HepG2 (cell line): ENCODE results near the gene MED13L. TPM values are rescaled to one million over a fixed set of nuclear protein-coding genes. Genes with fewer than 3 reads are reported as not detected.

ENCODE experiments used
- ATAC-seq: fragments of 200-7000 bp; cut with Tn5 transposase; 3 replicates; pipeline ENCODE4 v1.9.1; 2020; ENCODE audit warnings: mild to moderate bottlenecking, moderate library complexity
- BruUV-seq: library from RNA; stranded (reverse); fragments of 400-500 nt; replicated peaks from 2 replicates; lab custom pipeline; 2021; lab: Mats Ljungman, UMichigan
- CTCF ChIA-PET: fragments of 300-600 bp; formaldehyde crosslinking; extraction: SDS; loops from one replicate; lab custom pipeline; 2021; ENCODE audit warnings: low total read pairs, inconsistent platforms, low intra/inter-chr PET ratio; lab: Yijun Ruan, JAX
- POLR2A ChIA-PET: fragments of 350-600 bp; sonication (Branson Sonifier 250); formaldehyde crosslinking; loops from one replicate; lab custom pipeline; 2020; ENCODE audit warnings: antibody characterized with exemption, inconsistent platforms; lab: Yijun Ruan, JAX
- DNase-seq: peaks from one replicate; pipeline ENCODE4 v3.0.0-alpha.2; 2015; ENCODE audit warnings: low spot score
- FAIRE-seq: peaks from 3 replicates; lab custom pipeline; 2011; peaks lifted over from hg19 to GRCh38; lab: Jason Lieb, UNC
- H2AFZ ChIP-seq: one replicate; pipeline ENCODE4 v1.6.1; 2011; ENCODE audit warnings: low read length, inconsistent platforms
- H3K27ac ChIP-seq: fragments of 300-600 bp; 3 replicates; pipeline ENCODE4 v1.8.0; 2011; ENCODE audit warnings: mixed run types, mild to moderate bottlenecking, mixed read lengths, low read length, inconsistent platforms; ENCODE audit not compliant: insufficient read depth; ENCODE audit errors: extremely low read length
- H3K27me3 ChIP-seq, 2 experiments: fragments of 200-600 bp in 1 of 2; 2 replicates in 1 of 2; 3 replicates in 1 of 2; pipeline versions ENCODE4 v1.6.0 to v1.8.0; 2011; ENCODE audit warnings: low read length in 2 of 2, mild to moderate bottlenecking in 2 of 2, moderate library complexity in 2 of 2, inconsistent platforms in 1 of 2; ENCODE audit not compliant: insufficient read depth in 2 of 2, control insufficient read depth in 1 of 2
- H3K36me3 ChIP-seq, 2 experiments: fragments of 200-600 bp in 1 of 2; replicated peaks in 1 of 2; 2 replicates in 1 of 2; 3 replicates in 1 of 2; pipeline versions ENCODE4 v1.5.1 to v1.8.0; 2011; ENCODE audit warnings: low read length in 2 of 2, inconsistent platforms in 1 of 2; ENCODE audit not compliant: insufficient read depth in 2 of 2, control insufficient read depth in 1 of 2
- H3K4me1 ChIP-seq: 2 replicates; pipeline ENCODE4 v1.5.1; 2012; ENCODE audit warnings: low read length, inconsistent platforms; ENCODE audit not compliant: insufficient read depth
- H3K4me2 ChIP-seq: 2 replicates; pipeline ENCODE4 v1.6.0; 2011; ENCODE audit warnings: low read depth, low read length, inconsistent platforms
- H3K4me3 ChIP-seq, 3 experiments: fragments of 200-600 bp in 1 of 3; sonication (generic), shearing (Covaris generic) in 1 of 3; replicated peaks in 1 of 3; 2 replicates each; pipeline ENCODE4 v1.5.1; 2011 to 2016; ENCODE audit warnings: low read length in 3 of 3, inconsistent platforms in 2 of 3, low read depth in 2 of 3, mild to moderate bottlenecking in 2 of 3, control low read depth in 1 of 3, mixed read lengths in 1 of 3; ENCODE audit not compliant: insufficient read depth in 1 of 3
- H3K79me2 ChIP-seq: one replicate; pipeline ENCODE4 v1.6.1; 2011; ENCODE audit warnings: low read length, inconsistent platforms; ENCODE audit not compliant: insufficient read depth
- H3K9ac ChIP-seq: 2 replicates; pipeline ENCODE4 v1.6.0; 2011; ENCODE audit warnings: mild to moderate bottlenecking, low read depth, low read length, inconsistent platforms; ENCODE audit not compliant: insufficient read depth
- H3K9me3 ChIP-seq: 2 replicates; pipeline ENCODE4 v1.5.1; 2012; ENCODE audit warnings: mild to moderate bottlenecking, low read length
- H4K20me1 ChIP-seq: 2 replicates; pipeline ENCODE4 v1.6.0; 2011; ENCODE audit warnings: inconsistent platforms, mild to moderate bottlenecking, low read length, moderate library complexity; ENCODE audit not compliant: insufficient read depth
- ARNTL ChIP-seq: sonication (generic); formaldehyde crosslinking; IDR thresholded peaks from 2 replicates; pipeline ENCODE4 v1.4.0; 2020; ENCODE audit warnings: mild to moderate bottlenecking, missing genetic modification reagents
- BHLHE40 ChIP-seq: IDR thresholded peaks from 2 replicates; pipeline ENCODE4 v1.6.1; 2011; ENCODE audit warnings: low read length, improper control_type of control experiment
- BRF2 ChIP-seq: sonication (generic); formaldehyde crosslinking; IDR thresholded peaks from 2 replicates; pipeline ENCODE4 v1.8.1; 2022; ENCODE audit warnings: mild to moderate bottlenecking, missing genetic modification reagents
- CBX5 ChIP-seq: sonication (generic); formaldehyde crosslinking; IDR thresholded peaks from 2 replicates; pipeline ENCODE4 v1.4.0; 2020; ENCODE audit warnings: missing genetic modification reagents, borderline replicate concordance
- E2F2 ChIP-seq: sonication (generic); formaldehyde crosslinking; IDR thresholded peaks from 2 replicates; pipeline ENCODE4 v1.4.0; 2020; ENCODE audit warnings: missing genetic modification reagents, borderline replicate concordance
- KLF6 ChIP-seq: IDR thresholded peaks from 2 replicates; pipeline ENCODE4 v1.8.0; 2016; ENCODE audit warnings: missing biosample characterization, missing genetic modification reagents
- RXRA ChIP-seq: sonication (generic); formaldehyde crosslinking; IDR thresholded peaks from 2 replicates; pipeline ENCODE4 v1.5.1; 2020; ENCODE audit warnings: missing genetic modification reagents
- SMAD3 ChIP-seq: sonication (generic); formaldehyde crosslinking; IDR thresholded peaks from 2 replicates; pipeline ENCODE4 v1.4.0; 2020; ENCODE audit warnings: missing genetic modification reagents
- TCF7 ChIP-seq: sonication (generic); IDR thresholded peaks from 2 replicates; pipeline ENCODE4 v1.6.1; 2016; ENCODE audit warnings: antibody characterized with exemption, low read depth
- ZFP37 ChIP-seq: sonication (generic); formaldehyde crosslinking; IDR thresholded peaks from 2 replicates; pipeline ENCODE4 v1.4.0; 2020; ENCODE audit warnings: missing genetic modification reagents, borderline replicate concordance
- ZFP91 ChIP-seq: sonication (generic); formaldehyde crosslinking; IDR thresholded peaks from 2 replicates; pipeline ENCODE4 v1.9.0; 2022; ENCODE audit warnings: missing genetic modification reagents, mild to moderate bottlenecking, borderline replicate concordance
- ZKSCAN8 ChIP-seq: IDR thresholded peaks from 2 replicates; pipeline ENCODE4 v1.6.1; 2016; ENCODE audit warnings: borderline replicate concordance, missing genetic modification reagents, missing compliant biosample characterization
- ZNF17 ChIP-seq: sonication (generic); formaldehyde crosslinking; IDR thresholded peaks from 2 replicates; pipeline ENCODE4 v1.5.0; 2020; ENCODE audit warnings: mild to moderate bottlenecking, missing genetic modification reagents
- ZNF510 ChIP-seq: sonication (generic); formaldehyde crosslinking; IDR thresholded peaks from 2 replicates; pipeline ENCODE4 v1.4.0; 2020; ENCODE audit warnings: low read depth, mild to moderate bottlenecking, missing genetic modification reagents
- ZNF746 ChIP-seq: sonication (generic); formaldehyde crosslinking; IDR thresholded peaks from 2 replicates; pipeline ENCODE4 v1.8.0; 2022; ENCODE audit warnings: mild to moderate bottlenecking, missing genetic modification reagents
- WGBS: methylation state at CpG from one replicate; pipeline ENCODE4 v1.1.6; 2017; ENCODE audit warnings: low lambda C conversion rate; 5-methylcytosine and 5-hydroxymethylcytosine counted together
- in situ Hi-C: cut with HindIII; loops from 2 replicates; pipeline ENCODE4 v1.10.0; 2017; ENCODE audit warnings: low pct_unique_long_range_greater_than_20kb; ENCODE audit not compliant: extremely low pct_ligation_motif_present
- intact Hi-C: fragments of 100-400 bp; cut with micrococcal nuclease; formaldehyde crosslinking; loops from one replicate; pipeline ENCODE4 v1.10.0; 2022; ENCODE audit not compliant: unreplicated experiment
- polyA plus RNA-seq, 8 experiments: library from polyadenylated mRNA; depleted of rRNA in 3 of 8; stranded (reverse) in 7 of 8; unstranded in 1 of 8; fragments of >200 nt; fragmentation: Illumina TruSeq in 4 of 8; extraction: Trizol in 4 of 8; gene quantifications; 2 replicates each; pipeline versions ENCODE4 v1.2.1 to v1.2.3, GENCODE V29; 2011 to 2016; ENCODE audit warnings: low read depth in 4 of 8, missing spikeins in 1 of 8, mixed read lengths in 1 of 8; ENCODE audit not compliant: insufficient read depth in 1 of 8
- total RNA-seq, 5 experiments: library from RNA; depleted of rRNA; stranded (reverse); fragments of >200 nt; fragmentation: Illumina TruSeq; extraction: Trizol; gene quantifications; 2 replicates each; pipeline ENCODE4 v1.2.3, GENCODE V29; 2016; ENCODE audit warnings: low read depth in 1 of 5

MED13L gene
- total and polyA plus RNA-seq, 2 of the 13 experiments (the other 11 are each of a cell fraction or from before 2014, with no cell fraction given): 24.8 to 38.9 TPM

DNA sequence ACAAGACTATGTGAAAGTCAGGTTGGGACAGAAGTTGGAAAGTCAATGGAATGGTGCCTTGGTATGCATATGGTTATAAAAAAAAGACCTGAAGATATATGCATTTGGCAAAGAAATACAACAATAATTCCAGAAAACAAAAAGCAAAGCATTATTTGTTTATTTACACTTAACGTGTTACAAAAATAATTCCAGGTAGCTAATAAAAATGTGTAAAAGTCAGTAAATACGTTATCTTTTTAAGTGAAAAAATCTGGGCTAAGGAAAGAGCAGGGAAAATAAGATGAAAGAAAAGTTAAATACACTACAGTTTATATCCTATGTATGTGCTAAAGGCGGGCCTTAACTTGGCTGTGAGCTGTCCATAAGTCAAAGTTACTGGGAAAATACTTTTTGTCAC is 266.3 kb downstream of the MED13L start:
- H3K9ac ChIP-seq: no peak overlapping the region
- no peaks in the 10 kb centered on the region for H3K9me3 ChIP-seq
- WGBS: 92% methylated on average over 3 of the region's 3 CpGs
- H3K4me2 ChIP-seq: no peak overlapping the region
- no peak overlapping the region for H3K4me3 ChIP-seq
- no peak overlapping the region for H2AFZ ChIP-seq
- H4K20me1 ChIP-seq: no peaks in the 10 kb centered on the region
- ATAC-seq (no peak), FAIRE-seq (no peak), DNase-seq (no peak)
- intact Hi-C loops (no loop called here), in situ Hi-C loops (no loop called here)
- no peaks in the 10 kb centered on the region for H3K79me2 ChIP-seq
- CTCF ChIA-PET: no interaction called here
- no peaks in the 10 kb centered on the region for H3K27me3 ChIP-seq
- no peaks in the 10 kb centered on the region for H3K4me1 ChIP-seq
- no peak overlapping the region for H3K27ac ChIP-seq
- TF ChIP-seq E2F2: no peak
- no peak for TF ChIP-seq SMAD3 (CRISPR knock-in tag)
- no TSS peak for BruUV-seq
- H3K36me3 ChIP-seq: peaks cover 15 to 55% of the 10 kb centered on the region in 2 experiments
- POLR2A ChIA-PET: no interaction called here

- no peak for FAIRE-seq
- no peak overlapping the region for H3K4me3 ChIP-seq
- H3K9ac ChIP-seq: no peak overlapping the region
- DNase-seq: no peak
- WGBS: 96% methylated on average over 3 of the region's 3 CpGs
- BruUV-seq: no TSS peak
- no peak overlapping the region for H3K4me2 ChIP-seq
- no peaks in the 10 kb centered on the region for H3K79me2 ChIP-seq
- no peaks in the 10 kb centered on the region for H4K20me1 ChIP-seq
- CTCF ChIA-PET: no interaction called here
- POLR2A ChIA-PET: no interaction called here
- H3K36me3 ChIP-seq: peaks cover 15 to 61% of the 10 kb centered on the region in 2 experiments
- H3K27me3 ChIP-seq: no peaks in the 10 kb centered on the region
- TF ChIP-seq CBX5 (CRISPR knock-in tag) (no peak), ZNF510 (CRISPR knock-in tag) (no peak), ZNF17 (CRISPR knock-in tag) (no peak), RXRA (CRISPR knock-in tag) (no peak), ZKSCAN8 (no peak), KLF6 (CRISPR knock-in tag) (no peak), BHLHE40 (no peak), ZNF746 (CRISPR knock-in tag) (no peak), TCF7 (no peak), ZFP91 (no peak), ARNTL (CRISPR knock-in tag) (no peak), ZFP37 (CRISPR knock-in tag) (no peak), BRF2 (CRISPR knock-in tag) (no peak)
- no peak overlapping the region for H2AFZ ChIP-seq
- no peaks in the 10 kb centered on the region for H3K4me1 ChIP-seq
- no peak for ATAC-seq
- no peak overlapping the region for H3K27ac ChIP-seq
- in situ Hi-C loops (no loop called here), intact Hi-C loops (no loop called here)
- no peaks in the 10 kb centered on the region for H3K9me3 ChIP-seq
These were observed 267.0 kb downstream of the MED13L start for GRCh38 chr12:116010467-116010866.
